Tibial nerve (tissue), 4 donors: ENCODE data around the gene MAN1B1. TPM values are rescaled to one million over a fixed set of nuclear protein-coding genes. Genes with fewer than 3 reads are reported as not detected.
A peak's percentile ranks its signal among the peaks of the same experiment; 100 is the strongest.

Experiments used
- DNase-seq, 2 donors: peaks; one replicate each; pipeline ENCODE4 v3.0.0-alpha.2; 2019; ENCODE audit warnings: low spot score in 2 of 2
- H3K27ac ChIP-seq, 4 donors: fragments of 200-600 bp; sonication (generic) in 3 of 4; one replicate each; pipeline ENCODE4 v1.5.1; 2017 to 2019; ENCODE audit warnings: mild to moderate bottlenecking in 1 of 4
- H3K27me3 ChIP-seq, 2 donors: fragments of 200-600 bp; sonication (generic) in 1 of 2; one replicate each; pipeline versions ENCODE4 v1.5.1 to v1.6.0; 2017 to 2019
- H3K36me3 ChIP-seq, 3 donors: fragments of 200-600 bp; sonication (generic); one replicate each; pipeline ENCODE4 v1.5.1; 2018 to 2019
- H3K4me1 ChIP-seq, 4 donors: fragments of 200-600 bp; sonication (generic) in 3 of 4; one replicate each; pipeline ENCODE4 v1.5.1; 2017 to 2019
- H3K4me3 ChIP-seq, 4 donors: fragments of 200-600 bp; sonication (generic) in 3 of 4; one replicate each; pipeline ENCODE4 v1.5.1; 2017 to 2019; ENCODE audit warnings: mild to moderate bottlenecking in 1 of 4, moderate library complexity in 1 of 4
- H3K9me3 ChIP-seq, 4 donors: fragments of 200-600 bp; sonication (generic) in 3 of 4; one replicate each; pipeline ENCODE4 v1.5.1; 2017 to 2019
- CTCF ChIP-seq, 5 experiments: fragments of 200-600 bp in 3 of 5; fragments of 450-650 bp in 2 of 5; sonication (generic) in 3 of 5; IDR thresholded peaks; one replicate each; pipeline ENCODE4 v1.5.1; 2016 to 2019; ENCODE audit warnings: antibody characterized with exemption in 5 of 5, mild to moderate bottlenecking in 3 of 5, moderate library complexity in 2 of 5
- EP300 ChIP-seq, 2 donors: sonication (generic); formaldehyde crosslinking; IDR thresholded peaks; one replicate each; pipeline ENCODE4 v1.6.1; 2017; ENCODE audit warnings: antibody characterized with exemption in 2 of 2, mild to moderate bottlenecking in 1 of 2
- POLR2A ChIP-seq, 2 donors: fragments of 450-650 bp; IDR thresholded peaks; one replicate each; pipeline ENCODE4 v1.6.1; 2017; ENCODE audit warnings: antibody characterized with exemption in 2 of 2, mild to moderate bottlenecking in 2 of 2, moderate library complexity in 2 of 2
- WGBS, 2 donors: methylation state at CpG; one replicate each; pipeline ENCODE4 v1.1.5; 2018; 5-methylcytosine and 5-hydroxymethylcytosine counted together
- total RNA-seq, 4 donors: library from RNA; depleted of rRNA; stranded (reverse); fragments of >200 nt; gene quantifications; one replicate each; pipeline ENCODE4 v1.1.0, GENCODE V29; 2016

MAN1B1 gene
- total RNA-seq, 4 donors from 2014 or later, result 47.3 to 58.1 (median 52.1) TPM

- peak overlapping the region in 1 of 4 donors; percentile 76 for H3K4me3 ChIP-seq
- WGBS, 2 donors, result 38 to 72% methylated on average over 4 to 12 of the region's 12 CpGs
- H3K4me1 ChIP-seq, result peaks cover 0 to 46% (median 24%) of the 10 kb centered on the region in 4 donors
- H3K9me3 ChIP-seq, result no peaks in the 10 kb centered on the region
- peaks cover 0 to 31% (median 0%) of the 10 kb centered on the region in 3 donors for H3K36me3 ChIP-seq
- TF ChIP-seq CTCF (IDR thresholded peaks at IDR 0.05) (no peak), EP300 (IDR thresholded peaks at IDR 0.05) (no peak), POLR2A (IDR thresholded peaks at IDR 0.05) (no peak)
- H3K27ac ChIP-seq, result peak overlapping the region in 1 of 4 donors; percentile 67
- no peak for DNase-seq
- peaks cover 0 to 11% of the 10 kb centered on the region in 2 donors for H3K27me3 ChIP-seq
Observed at GRCh38 chr9:137044037-137044436, 42.7 kb upstream of the MAN1B1 start.

- Histone ChIP-seq H3K9me3 (no peaks in the 10 kb centered on the region), H3K4me1 (peaks cover 0 to 52% (median 25%) of the 10 kb centered on the region in 4 donors), H3K4me3 (peak overlapping the region; percentile 25 to 76 (median 54)), H3K36me3 (peaks cover 0 to 25% (median 0%) of the 10 kb centered on the region in 3 donors), H3K27ac (peak overlapping the region in 2 of 4 donors; percentile 45 to 75), H3K27me3 (peaks cover 0 to 17% of the 10 kb centered on the region in 2 donors)
- DNase-seq, result no peak
- TF ChIP-seq CTCF (IDR thresholded peaks at IDR 0.05), result no peak
- no peak for TF ChIP-seq EP300 (IDR thresholded peaks at IDR 0.05)
- TF ChIP-seq POLR2A (IDR thresholded peaks at IDR 0.05), result no peak
- 24 to 31% methylated on average over 6 to 18 of the region's 18 CpGs for WGBS, 2 donors
Observed at GRCh38 chr9:137044502-137045177, 42.1 kb upstream of the MAN1B1 start.

GRCh38 chr9:137045294-137046087 is 41.3 kb upstream of the MAN1B1 start:
- Histone ChIP-seq H3K27ac (peak overlapping the region in 3 of 4 donors; percentile 20 to 75 (median 51)), H3K36me3 (peaks cover 0 to 16% (median 0%) of the 10 kb centered on the region in 3 donors), H3K27me3 (peaks cover 0 to 19% of the 10 kb centered on the region in 2 donors), H3K4me1 (peaks cover 0 to 54% (median 25%) of the 10 kb centered on the region in 4 donors), H3K9me3 (no peaks in the 10 kb centered on the region), H3K4me3 (peak overlapping the region; percentile 25 to 76 (median 60))
- TF ChIP-seq CTCF (IDR thresholded peaks at IDR 0.05) (no peak), POLR2A (IDR thresholded peaks at IDR 0.05) (no peak), EP300 (IDR thresholded peaks at IDR 0.05) (no peak)
- WGBS, 2 donors, result 1 to 2% methylated on average over 17 to 29 of the region's 96 CpGs
- no peak for DNase-seq

GRCh38 chr9:137046088-137046787 is 40.5 kb upstream of the MAN1B1 start, which contains the start of gene NPDC1:
TSS of gene NPDC1 (minus strand) at chr9:137046177. CDS start at chr9:137045989, 188 bp downstream.
- peak in 1 of 2 donors; percentile 78 for DNase-seq
- H3K36me3 ChIP-seq, result peaks cover 0 to 9% (median 0%) of the 10 kb centered on the region in 3 donors
- TF ChIP-seq EP300 (IDR thresholded peaks at IDR 0.05) (no peak), POLR2A (IDR thresholded peaks at IDR 0.05) (no peak), CTCF (IDR thresholded peaks at IDR 0.05) (peak; percentile 84 to 94 (median 91))
- H3K27ac ChIP-seq, result peak within 1 kb of the TSS in 3 of 4 donors; percentile 51 to 75 (median 56)
- H3K4me3 ChIP-seq, result peak within 1 kb of the TSS; percentile 25 to 76 (median 60)
- no peaks in the 10 kb centered on the region for H3K9me3 ChIP-seq
- H3K27me3 ChIP-seq, result peaks cover 0 to 19% of the 10 kb centered on the region in 2 donors
- peaks cover 0 to 55% (median 25%) of the 10 kb centered on the region in 4 donors for H3K4me1 ChIP-seq
- WGBS, 2 donors, result 0% methylated on average over 33 to 57 of the region's 57 CpGs
